ENCODE data around the gene ABCB1. TPM values are rescaled to one million over a fixed set of nuclear protein-coding genes. Genes with fewer than 3 reads are reported as not detected.
A peak's percentile ranks its signal among the peaks of the same experiment; 100 is the strongest.

ABCB1 gene
- total and polyA plus RNA-seq, 4 donors = 15.4 to 39.2 (median 18.5) TPM

GRCh38 chr7:87534072-87534471, 66.6 kb downstream of the ABCB1 start:
- Histone ChIP-seq H3K36me3 (ENCODE audit: control insufficient read depth, insufficient read depth, low read length) (no peaks in the 10 kb centered on the region), H3K4me3 (ENCODE audit: low read depth, low read length) (no peak overlapping the region), H3K4me1 (ENCODE audit: control insufficient read depth, insufficient read depth, low read length) (no peaks in the 10 kb centered on the region), H3K27ac (ENCODE audit: low read depth, low read length) (no peak overlapping the region), H3K27me3 (ENCODE audit: control insufficient read depth, insufficient read depth, low read length) (no peaks in the 10 kb centered on the region), H3K9me3 (ENCODE audit: control insufficient read depth, insufficient read depth, low read length) (no peaks in the 10 kb centered on the region)
- no CpG with 5 or more reads among the region's 2 CpGs for WGBS (ENCODE audit: insufficient coverage)
- no peak for DNase-seq (ENCODE audit: low read depth in 4 of 6, low spot score in 6 of 6)

GRCh38 chr7:87530126-87530525, 70.6 kb downstream of the ABCB1 start:
- Histone ChIP-seq H3K4me1 (ENCODE audit: control insufficient read depth, insufficient read depth, low read length) (no peaks in the 10 kb centered on the region), H3K9me3 (ENCODE audit: control insufficient read depth, insufficient read depth, low read length) (no peaks in the 10 kb centered on the region), H3K4me3 (ENCODE audit: low read depth, low read length) (no peak overlapping the region), H3K36me3 (ENCODE audit: control insufficient read depth, insufficient read depth, low read length) (no peaks in the 10 kb centered on the region), H3K27ac (ENCODE audit: low read depth, low read length) (no peak overlapping the region), H3K27me3 (ENCODE audit: control insufficient read depth, insufficient read depth, low read length) (no peaks in the 10 kb centered on the region)
- DNase-seq (ENCODE audit: low read depth in 4 of 6, low spot score in 6 of 6) = no peak

- no peaks in the 10 kb centered on the region for H3K4me1 ChIP-seq (ENCODE audit: control insufficient read depth, insufficient read depth, low read length)
- H3K27ac ChIP-seq (ENCODE audit: low read depth, low read length) = no peak overlapping the region
- WGBS (ENCODE audit: insufficient coverage) = 82% methylated on average over 1 of the region's 2 CpGs
- H3K36me3 ChIP-seq (ENCODE audit: control insufficient read depth, insufficient read depth, low read length) = no peaks in the 10 kb centered on the region
- no peak overlapping the region for H3K4me3 ChIP-seq (ENCODE audit: low read depth, low read length)
- no peaks in the 10 kb centered on the region for H3K9me3 ChIP-seq (ENCODE audit: control insufficient read depth, insufficient read depth, low read length)
- H3K27me3 ChIP-seq (ENCODE audit: control insufficient read depth, insufficient read depth, low read length) = no peaks in the 10 kb centered on the region
- no peak for DNase-seq (ENCODE audit: low read depth in 4 of 6, low spot score in 6 of 6)
Measured at GRCh38 chr7:87528730-87529129, 72.0 kb downstream of the ABCB1 start.

- WGBS (ENCODE audit: insufficient coverage) = no CpG with 5 or more reads among the region's 2 CpGs
- H3K27me3 ChIP-seq (ENCODE audit: control insufficient read depth, insufficient read depth, low read length) = no peaks in the 10 kb centered on the region
- no peaks in the 10 kb centered on the region for H3K36me3 ChIP-seq (ENCODE audit: control insufficient read depth, insufficient read depth, low read length)
- no peaks in the 10 kb centered on the region for H3K4me1 ChIP-seq (ENCODE audit: control insufficient read depth, insufficient read depth, low read length)
- H3K4me3 ChIP-seq (ENCODE audit: low read depth, low read length) = no peak overlapping the region
- DNase-seq (ENCODE audit: low read depth in 4 of 6, low spot score in 6 of 6) = no peak
- no peak overlapping the region for H3K27ac ChIP-seq (ENCODE audit: low read depth, low read length)
- H3K9me3 ChIP-seq (ENCODE audit: control insufficient read depth, insufficient read depth, low read length) = no peaks in the 10 kb centered on the region
Measured at GRCh38 chr7:87518735-87519134, 81.9 kb downstream of the ABCB1 start.

- H3K27me3 ChIP-seq (ENCODE audit: control insufficient read depth, insufficient read depth, low read length) = no peaks in the 10 kb centered on the region
- no peak overlapping the region for H3K27ac ChIP-seq (ENCODE audit: low read depth, low read length)
- H3K9me3 ChIP-seq (ENCODE audit: control insufficient read depth, insufficient read depth, low read length) = no peaks in the 10 kb centered on the region
- no CpG with 5 or more reads among the region's 3 CpGs for WGBS (ENCODE audit: insufficient coverage)
- H3K4me1 ChIP-seq (ENCODE audit: control insufficient read depth, insufficient read depth, low read length) = no peaks in the 10 kb centered on the region
- H3K36me3 ChIP-seq (ENCODE audit: control insufficient read depth, insufficient read depth, low read length) = no peaks in the 10 kb centered on the region
- H3K4me3 ChIP-seq (ENCODE audit: low read depth, low read length) = no peak overlapping the region
- DNase-seq (ENCODE audit: low read depth in 4 of 6, low spot score in 6 of 6) = no peak
Measured at GRCh38 chr7:87517891-87518290, 82.8 kb downstream of the ABCB1 start.

GRCh38 chr7:87517136-87517815, 83.4 kb downstream of the ABCB1 start:
- 100% methylated on average over 1 of the region's 3 CpGs for WGBS (ENCODE audit: insufficient coverage)
- Histone ChIP-seq H3K36me3 (ENCODE audit: control insufficient read depth, insufficient read depth, low read length) (no peaks in the 10 kb centered on the region), H3K27ac (ENCODE audit: low read depth, low read length) (no peak overlapping the region), H3K4me1 (ENCODE audit: control insufficient read depth, insufficient read depth, low read length) (no peaks in the 10 kb centered on the region), H3K4me3 (ENCODE audit: low read depth, low read length) (no peak overlapping the region), H3K27me3 (ENCODE audit: control insufficient read depth, insufficient read depth, low read length) (no peaks in the 10 kb centered on the region), H3K9me3 (ENCODE audit: control insufficient read depth, insufficient read depth, low read length) (no peaks in the 10 kb centered on the region)
- DNase-seq (ENCODE audit: low read depth in 4 of 6, low spot score in 6 of 6) = no peak

- Histone ChIP-seq H3K9me3 (ENCODE audit: control insufficient read depth, insufficient read depth, low read length) (no peaks in the 10 kb centered on the region), H3K4me3 (ENCODE audit: low read depth, low read length) (no peak overlapping the region), H3K4me1 (ENCODE audit: control insufficient read depth, insufficient read depth, low read length) (no peaks in the 10 kb centered on the region), H3K36me3 (ENCODE audit: control insufficient read depth, insufficient read depth, low read length) (no peaks in the 10 kb centered on the region), H3K27ac (ENCODE audit: low read depth, low read length) (no peak overlapping the region), H3K27me3 (ENCODE audit: control insufficient read depth, insufficient read depth, low read length) (no peaks in the 10 kb centered on the region)
- DNase-seq (ENCODE audit: low read depth in 4 of 6, low spot score in 6 of 6) = peak in 1 of 6 donors; percentile 23
- WGBS (ENCODE audit: insufficient coverage) = 57% methylated on average over 2 of the region's 5 CpGs
Measured at GRCh38 chr7:87513735-87514335, 86.8 kb downstream of the ABCB1 start.

- no peak overlapping the region for H3K27ac ChIP-seq (ENCODE audit: low read depth, low read length)
- WGBS (ENCODE audit: insufficient coverage) = 62% methylated on average over 2 of the region's 4 CpGs
- H3K9me3 ChIP-seq (ENCODE audit: control insufficient read depth, insufficient read depth, low read length) = no peaks in the 10 kb centered on the region
- H3K4me1 ChIP-seq (ENCODE audit: control insufficient read depth, insufficient read depth, low read length) = no peaks in the 10 kb centered on the region
- no peak overlapping the region for H3K4me3 ChIP-seq (ENCODE audit: low read depth, low read length)
- no peaks in the 10 kb centered on the region for H3K36me3 ChIP-seq (ENCODE audit: control insufficient read depth, insufficient read depth, low read length)
- peak in 2 of 6 donors; percentile 5 to 49 for DNase-seq (ENCODE audit: low read depth in 4 of 6, low spot score in 6 of 6)
- H3K27me3 ChIP-seq (ENCODE audit: control insufficient read depth, insufficient read depth, low read length) = no peaks in the 10 kb centered on the region
Measured at GRCh38 chr7:87512906-87513305, 87.8 kb downstream of the ABCB1 start.

- no peak for DNase-seq (ENCODE audit: low read depth in 4 of 6, low spot score in 6 of 6)
- no peaks in the 10 kb centered on the region for H3K36me3 ChIP-seq (ENCODE audit: control insufficient read depth, insufficient read depth, low read length)
- H3K27ac ChIP-seq (ENCODE audit: low read depth, low read length) = no peak overlapping the region
- H3K27me3 ChIP-seq (ENCODE audit: control insufficient read depth, insufficient read depth, low read length) = no peaks in the 10 kb centered on the region
- no peaks in the 10 kb centered on the region for H3K4me1 ChIP-seq (ENCODE audit: control insufficient read depth, insufficient read depth, low read length)
- H3K9me3 ChIP-seq (ENCODE audit: control insufficient read depth, insufficient read depth, low read length) = no peaks in the 10 kb centered on the region
- WGBS (ENCODE audit: insufficient coverage) = no CpG with 5 or more reads among the region's 1 CpG
- no peak overlapping the region for H3K4me3 ChIP-seq (ENCODE audit: low read depth, low read length)
Measured at GRCh38 chr7:87511510-87511909, 89.2 kb downstream of the ABCB1 start.

GRCh38 chr7:87510411-87510875, 90.2 kb downstream of the ABCB1 start:
- Histone ChIP-seq H3K4me3 (ENCODE audit: low read depth, low read length) (no peak overlapping the region), H3K27ac (ENCODE audit: low read depth, low read length) (no peak overlapping the region), H3K4me1 (ENCODE audit: control insufficient read depth, insufficient read depth, low read length) (no peaks in the 10 kb centered on the region), H3K36me3 (ENCODE audit: control insufficient read depth, insufficient read depth, low read length) (no peaks in the 10 kb centered on the region), H3K27me3 (ENCODE audit: control insufficient read depth, insufficient read depth, low read length) (no peaks in the 10 kb centered on the region), H3K9me3 (ENCODE audit: control insufficient read depth, insufficient read depth, low read length) (no peaks in the 10 kb centered on the region)
- DNase-seq (ENCODE audit: low read depth in 4 of 6, low spot score in 6 of 6) = peak in 5 of 6 donors; percentile 13 to 95 (median 44)
- WGBS (ENCODE audit: insufficient coverage) = 33% methylated on average over 1 of the region's 1 CpG
